ENCODE measurements around the gene TRIM14.
"Not testable (repeated sequence)": the region's sequence is repeated elsewhere in the genome, so short reads cannot be mapped to it uniquely, and the experiment has no call there.

The TRIM14 gene

DNA sequence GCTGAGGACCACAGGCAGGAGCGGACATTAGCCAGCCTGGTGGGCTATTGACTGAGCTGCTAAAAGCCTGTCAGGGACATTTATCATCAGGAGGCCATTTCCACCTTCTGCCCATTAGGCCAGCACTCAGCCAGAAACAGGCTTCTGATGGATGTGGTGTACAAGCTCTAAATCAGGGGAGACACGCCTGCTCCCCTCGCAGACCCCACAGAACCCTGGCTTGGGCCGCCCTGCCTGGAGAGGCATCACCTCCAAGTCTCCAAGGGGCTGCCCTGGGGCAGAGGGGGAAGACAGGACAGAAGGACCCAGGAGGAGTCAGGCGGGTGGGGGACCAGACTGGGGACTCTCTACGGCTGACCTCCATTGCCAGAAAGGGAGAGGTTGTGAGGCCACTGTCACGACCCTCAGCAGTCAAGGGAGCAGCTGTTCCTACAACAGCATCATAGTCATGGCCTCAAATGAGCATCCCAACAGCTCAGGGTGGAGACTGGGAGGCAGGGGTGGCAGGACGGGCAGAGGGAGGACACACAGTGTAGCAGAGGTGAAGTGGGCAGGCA, 24.0 kb upstream of the TRIM14 start:
- in situ Hi-C loops (cut with MboI; ENCODE audit: low sequenced_read_pairs) = no loop called here

DNA sequence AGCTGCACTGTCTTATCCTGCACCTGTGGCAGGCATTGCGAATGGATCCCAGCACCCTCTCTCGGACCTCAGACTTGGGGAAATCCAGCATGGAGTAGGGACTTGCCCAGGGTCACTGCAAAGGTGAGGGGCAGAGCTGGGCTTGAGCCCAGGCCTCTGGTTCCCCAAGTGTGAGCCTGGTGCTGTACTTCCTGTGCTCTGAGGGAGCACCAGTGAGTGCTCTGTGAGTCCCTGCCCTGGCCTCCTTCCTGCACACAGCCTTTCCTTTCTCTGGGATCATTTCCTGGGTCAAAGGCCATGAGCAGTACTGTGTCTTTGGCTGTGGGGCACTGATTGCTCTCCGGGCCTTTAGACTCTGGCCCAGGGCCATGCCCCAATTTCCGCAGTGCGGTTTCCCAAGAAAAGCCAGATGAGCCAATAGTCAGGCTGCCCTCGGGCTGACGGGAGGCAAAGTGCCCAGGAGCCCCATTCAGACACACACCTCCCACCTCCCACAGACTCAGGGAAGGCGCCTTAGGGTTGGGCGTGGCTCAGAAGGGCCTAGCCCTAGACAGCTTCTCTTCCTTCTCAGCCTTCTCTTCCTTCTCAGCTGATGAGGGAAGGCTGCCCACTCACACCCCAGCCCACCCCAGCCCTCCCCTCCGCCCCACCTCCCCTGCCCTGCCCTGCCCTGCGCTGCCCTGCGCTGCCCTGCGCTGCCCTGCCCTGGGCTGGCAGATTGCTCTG, 23.3 kb upstream of the TRIM14 start:
- in situ Hi-C loops (cut with MboI; ENCODE audit: low sequenced_read_pairs) = no loop called here

DNA sequence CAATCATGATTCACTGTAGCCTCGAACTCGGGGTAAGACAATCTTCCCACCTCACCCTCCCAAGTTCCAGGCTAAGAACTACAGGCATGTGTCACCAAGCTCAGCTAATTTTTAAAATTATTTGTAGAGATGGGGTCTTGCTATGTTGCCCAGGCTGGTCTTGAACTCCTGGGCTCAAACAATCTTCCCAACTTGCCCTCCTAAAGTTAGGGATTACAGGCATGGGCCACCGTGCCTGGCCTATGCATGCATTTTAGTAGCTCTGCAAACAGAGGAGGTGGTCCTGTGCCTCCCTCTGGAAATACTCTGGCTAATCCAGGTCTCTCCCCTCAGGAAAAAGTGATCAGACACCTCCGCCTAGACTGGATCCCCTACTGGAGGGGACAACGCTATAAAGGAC, 21.5 kb upstream of the TRIM14 start:
- in situ Hi-C loops (cut with MboI; ENCODE audit: low sequenced_read_pairs) = no loop called here

DNA sequence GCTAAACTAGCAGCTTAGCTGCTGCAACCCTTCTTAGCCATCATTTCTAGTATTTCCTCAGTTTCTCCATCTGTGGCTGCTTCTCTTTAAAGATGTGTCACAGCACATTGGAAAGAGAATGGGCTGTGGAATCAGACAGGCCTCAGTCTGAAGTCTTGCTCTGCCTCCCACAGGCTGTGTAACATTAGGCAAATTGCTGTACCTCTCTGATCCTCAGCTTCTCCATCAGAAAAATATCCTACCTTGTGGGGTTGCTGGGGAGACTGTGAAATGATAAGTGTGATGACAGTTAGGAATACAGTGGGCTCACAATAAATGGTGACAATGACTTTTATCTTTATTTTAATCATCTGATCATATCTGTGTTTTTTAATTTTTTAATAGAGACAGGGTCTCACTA, 17.5 kb upstream of the TRIM14 start:
- in situ Hi-C loops (cut with MboI; ENCODE audit: low sequenced_read_pairs) = no loop called here

DNA sequence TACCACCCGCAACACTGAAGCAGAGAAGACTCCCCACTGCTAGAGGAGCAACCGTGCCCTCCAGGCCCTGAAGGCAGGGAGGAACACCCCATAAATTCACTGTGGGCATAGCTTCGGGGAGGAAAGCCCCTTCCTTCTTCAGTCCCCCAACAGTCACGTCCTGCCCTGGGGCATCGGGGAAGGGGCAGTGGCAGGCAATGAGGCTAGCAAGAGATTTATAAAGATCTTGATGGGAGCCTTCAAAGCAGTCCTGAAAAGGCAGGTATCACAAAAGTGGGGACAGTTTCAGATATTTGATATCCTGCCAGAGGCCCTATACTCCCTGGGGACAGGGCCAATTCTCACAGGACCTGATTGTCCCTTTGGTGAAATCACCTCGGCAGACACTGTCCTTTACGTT, 16.9 kb upstream of the TRIM14 start:
- in situ Hi-C loops (cut with MboI; ENCODE audit: low sequenced_read_pairs) = no loop called here

DNA sequence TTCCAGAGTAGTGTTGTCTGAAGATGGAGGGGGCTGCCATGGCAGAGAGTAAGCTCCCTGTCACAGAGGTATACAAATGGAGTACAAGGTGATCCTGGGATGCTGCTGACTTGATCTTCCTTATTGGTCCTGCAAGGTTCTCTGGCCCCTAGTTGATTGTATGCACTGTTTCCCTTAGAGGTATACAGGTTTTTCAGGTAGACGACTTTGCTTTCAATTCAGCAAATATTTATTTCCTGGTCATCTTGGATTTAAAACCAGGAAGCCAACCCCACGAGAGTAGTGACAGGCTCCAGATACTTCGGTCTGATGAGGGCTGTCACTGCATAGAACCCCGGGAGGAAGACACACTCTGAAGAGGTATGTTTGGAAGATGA, 16.5 kb upstream of the TRIM14 start:
- in situ Hi-C loops (cut with MboI; ENCODE audit: low sequenced_read_pairs) = no loop called here

DNA sequence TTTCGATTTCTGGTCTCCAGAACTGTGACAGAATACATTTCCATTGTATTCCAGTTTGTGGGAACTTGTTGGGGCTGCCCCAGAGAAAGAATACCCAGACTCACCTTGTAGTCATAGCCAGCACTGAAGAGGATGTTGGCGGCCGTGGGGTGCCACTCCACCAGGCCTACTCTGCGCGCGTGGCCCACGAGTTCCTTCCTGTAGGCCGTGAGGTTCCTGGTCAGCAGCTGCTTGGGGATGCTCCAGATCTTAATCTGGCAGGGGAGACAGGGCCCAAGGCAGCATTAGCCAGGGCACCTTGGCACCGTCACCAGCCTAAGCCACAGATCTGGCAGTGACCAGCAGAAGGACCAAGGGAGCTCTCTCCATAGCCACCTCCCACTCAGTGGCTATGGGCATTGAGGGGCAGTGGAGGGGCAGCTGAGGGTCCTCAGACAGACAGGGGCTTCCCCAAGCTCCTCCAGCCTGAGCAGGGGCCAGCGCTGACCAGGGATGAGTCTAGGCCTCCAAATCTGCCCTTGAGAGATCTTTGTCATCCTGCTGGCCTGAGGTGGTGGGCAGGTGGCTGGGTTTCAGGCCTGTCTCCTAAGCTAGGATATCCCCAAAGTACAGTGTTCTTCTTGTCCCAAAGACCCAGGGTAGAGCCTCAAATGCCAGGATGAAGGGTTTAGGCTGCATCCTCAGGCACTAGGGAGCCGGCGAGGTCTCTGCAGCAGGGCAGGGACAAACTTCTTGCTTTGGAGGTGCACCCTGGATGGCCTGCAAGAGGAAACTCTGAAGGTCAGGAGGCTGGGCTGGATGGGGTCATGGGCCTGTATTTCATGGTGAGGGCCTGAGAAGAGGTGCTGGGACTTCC, 15.9 kb upstream of the TRIM14 start:
- in situ Hi-C loops (cut with MboI; ENCODE audit: low sequenced_read_pairs) = no loop called here

DNA sequence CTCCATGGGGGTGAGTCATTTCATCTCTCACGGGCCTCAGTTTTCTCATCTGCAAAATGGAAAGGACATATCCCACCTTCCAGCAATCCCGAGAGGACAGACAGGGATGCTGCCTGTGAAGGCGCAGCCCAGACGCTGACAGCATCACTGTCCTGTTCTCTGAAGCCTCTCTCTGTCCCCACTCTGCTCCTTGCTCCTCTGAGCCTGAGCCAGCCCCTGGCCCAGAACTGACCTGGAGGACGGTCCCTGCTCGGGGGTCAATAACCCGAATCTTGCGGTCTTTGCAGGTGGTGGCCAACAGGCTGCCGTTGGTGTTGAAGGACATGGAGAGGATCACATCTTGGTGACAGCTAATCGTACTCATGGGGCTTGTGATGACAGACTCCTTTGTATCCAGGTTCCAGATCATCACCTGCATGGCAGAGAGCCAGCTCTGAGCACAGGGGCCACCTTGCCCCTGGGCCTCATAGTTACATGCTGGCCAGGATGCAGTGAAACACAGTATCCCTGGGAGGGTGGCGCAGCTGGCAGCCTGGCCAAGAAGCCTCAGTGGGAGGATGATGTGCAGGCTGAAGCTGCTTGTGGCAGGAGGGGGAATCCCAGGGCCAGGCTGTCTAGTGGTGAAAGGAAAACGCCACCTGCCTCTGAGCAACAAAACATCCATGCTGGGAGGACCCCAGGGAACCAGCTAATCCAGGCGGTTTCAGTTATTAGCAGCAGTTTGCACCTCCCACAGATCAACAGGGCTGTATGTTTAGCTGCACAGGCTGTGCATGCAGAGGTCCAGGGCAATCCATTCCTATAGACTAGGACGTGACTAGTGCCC, 14.0 kb upstream of the TRIM14 start:
- in situ Hi-C loops (cut with MboI; ENCODE audit: low sequenced_read_pairs) = no loop called here

DNA sequence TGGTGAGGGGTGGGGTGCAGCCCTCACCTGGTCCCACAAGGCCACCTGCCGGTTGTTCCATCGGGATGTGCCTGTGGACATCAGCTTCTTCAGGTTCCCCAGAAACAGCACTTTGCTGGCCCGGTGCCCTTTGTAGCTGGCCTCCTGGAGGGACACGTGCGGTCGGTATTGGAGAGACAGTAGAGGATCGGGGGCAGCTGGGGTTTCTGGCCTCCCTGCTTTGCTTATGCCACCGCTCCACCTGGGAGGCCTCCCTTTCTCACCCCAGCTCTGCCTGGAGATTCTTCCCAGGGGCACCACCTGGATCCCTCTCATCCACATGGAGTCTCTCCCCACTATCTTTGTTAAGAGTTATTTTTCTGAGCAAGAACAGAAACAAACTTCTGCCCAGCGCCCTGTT, 13.1 kb upstream of the TRIM14 start:
- in situ Hi-C loops (cut with MboI; ENCODE audit: low sequenced_read_pairs) = no loop called here

DNA sequence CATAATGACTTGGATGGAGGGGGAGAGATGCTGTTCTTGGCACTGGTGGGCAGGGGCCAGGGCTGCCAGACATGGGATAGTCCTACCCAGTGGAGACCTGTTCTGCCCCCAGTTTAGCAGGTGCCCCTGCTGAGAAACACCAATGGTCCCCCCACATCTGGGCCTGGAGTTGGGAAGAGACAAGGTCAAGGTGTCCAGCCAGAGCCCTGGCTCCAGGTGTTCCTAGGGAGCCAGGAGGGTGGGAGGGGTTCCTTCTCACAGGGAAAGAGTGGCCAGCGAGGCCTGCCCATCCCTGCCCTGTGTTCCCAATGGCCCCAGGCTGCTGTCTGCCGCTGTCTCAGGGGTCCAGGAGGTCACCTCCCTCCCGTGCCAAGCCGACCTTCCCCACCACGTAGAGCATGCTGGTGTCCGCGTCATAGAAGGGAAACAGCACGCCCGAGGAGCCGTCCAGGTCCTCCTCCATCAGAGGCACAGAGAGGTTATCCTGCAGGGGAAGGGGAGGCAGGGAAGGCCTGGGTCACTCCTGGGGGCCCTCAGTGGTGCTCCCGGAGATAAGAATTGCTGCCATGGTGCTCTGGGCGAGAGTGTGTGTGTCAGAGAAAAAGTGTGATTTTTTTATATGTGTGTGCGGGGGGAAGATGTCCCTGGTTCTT, 11.7 kb upstream of the TRIM14 start:
- in situ Hi-C loops (cut with MboI; ENCODE audit: low sequenced_read_pairs) = no loop called here

DNA sequence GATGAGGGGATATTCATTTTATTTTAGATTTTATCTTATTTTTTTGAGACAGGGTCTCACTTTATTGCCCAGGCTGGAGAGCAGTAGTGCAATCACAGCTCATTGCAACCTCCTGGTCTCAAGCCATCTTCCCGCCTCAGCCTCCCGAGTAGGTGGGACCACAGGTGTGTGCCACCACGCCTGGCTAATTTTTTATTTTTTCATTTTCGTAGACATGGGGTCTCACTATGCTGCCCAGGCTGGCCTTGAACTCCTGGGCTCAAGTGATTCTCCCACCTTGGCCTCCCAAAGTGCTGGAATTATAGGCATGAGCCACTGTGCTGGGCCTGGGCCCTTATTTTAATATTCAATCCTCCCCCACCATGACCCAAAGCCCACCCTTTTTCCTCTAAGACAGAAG, 11.0 kb upstream of the TRIM14 start:
- in situ Hi-C loops (cut with MboI; ENCODE audit: low sequenced_read_pairs) = not testable (repeated sequence)

DNA sequence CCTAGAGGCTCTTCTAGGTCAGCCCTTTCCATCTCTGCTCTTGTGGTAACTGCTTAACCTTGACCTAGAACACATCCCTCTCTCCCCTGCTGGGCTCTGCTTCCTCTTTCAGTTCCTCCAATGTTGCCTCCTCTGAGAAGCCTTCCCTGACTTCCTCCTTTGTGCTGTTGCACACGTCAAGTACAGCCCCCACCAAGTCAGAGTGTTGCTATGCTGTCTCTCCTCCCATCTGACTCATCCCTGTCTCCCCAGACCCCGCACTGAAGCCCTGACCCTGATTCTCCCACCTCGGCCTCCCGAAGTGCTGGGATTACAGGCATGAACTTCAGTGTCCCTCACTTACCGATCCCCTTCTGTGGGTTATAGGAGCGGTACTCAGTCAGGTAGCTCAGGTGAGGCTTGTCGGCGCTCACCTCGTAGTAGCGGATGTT, 10.4 kb upstream of the TRIM14 start:
- in situ Hi-C loops (cut with MboI; ENCODE audit: low sequenced_read_pairs) = no loop called here

DNA sequence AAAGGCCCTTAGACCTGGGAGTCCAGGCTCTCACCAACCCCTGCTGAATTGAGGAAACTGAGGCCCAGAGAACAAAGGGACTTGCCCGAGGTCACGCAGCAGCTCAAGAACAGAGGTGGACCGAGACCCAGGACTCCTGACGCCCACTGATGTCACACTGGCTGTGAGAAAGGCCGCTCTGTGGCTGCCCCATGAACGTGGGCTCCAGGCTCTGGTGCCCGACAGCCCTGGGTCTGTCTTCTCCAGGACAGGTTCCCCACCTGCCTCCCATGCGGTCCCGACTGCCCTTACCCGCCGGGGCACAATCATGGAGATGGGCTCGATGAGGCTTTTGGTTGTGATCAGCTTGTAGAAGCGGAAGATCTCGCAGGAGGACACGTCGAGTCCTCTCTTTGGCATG, 9.3 kb upstream of the TRIM14 start:
- in situ Hi-C loops (cut with MboI; ENCODE audit: low sequenced_read_pairs) = no loop called here

DNA sequence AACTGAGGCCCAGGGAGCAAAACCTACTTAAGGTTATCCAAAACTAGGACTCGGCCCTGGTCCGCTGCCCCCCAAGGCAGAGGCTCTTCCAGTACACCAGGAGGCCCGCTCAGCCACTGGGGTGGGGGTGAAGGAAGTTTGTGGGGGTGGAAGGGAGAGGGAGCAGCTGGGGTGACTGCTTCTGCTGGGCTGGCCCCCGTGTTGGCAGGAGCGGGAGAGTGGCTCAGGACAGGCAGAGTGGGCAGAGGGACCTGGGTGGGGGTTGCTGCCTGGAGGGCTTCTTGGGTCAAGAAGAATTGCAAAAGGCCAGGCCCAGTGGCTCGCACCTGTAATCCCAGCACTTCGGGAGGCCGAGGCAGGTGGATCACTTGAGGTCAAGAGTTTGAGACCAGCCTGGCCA, 8.2 kb upstream of the TRIM14 start:
- in situ Hi-C loops (cut with MboI; ENCODE audit: low sequenced_read_pairs) = no loop called here

DNA sequence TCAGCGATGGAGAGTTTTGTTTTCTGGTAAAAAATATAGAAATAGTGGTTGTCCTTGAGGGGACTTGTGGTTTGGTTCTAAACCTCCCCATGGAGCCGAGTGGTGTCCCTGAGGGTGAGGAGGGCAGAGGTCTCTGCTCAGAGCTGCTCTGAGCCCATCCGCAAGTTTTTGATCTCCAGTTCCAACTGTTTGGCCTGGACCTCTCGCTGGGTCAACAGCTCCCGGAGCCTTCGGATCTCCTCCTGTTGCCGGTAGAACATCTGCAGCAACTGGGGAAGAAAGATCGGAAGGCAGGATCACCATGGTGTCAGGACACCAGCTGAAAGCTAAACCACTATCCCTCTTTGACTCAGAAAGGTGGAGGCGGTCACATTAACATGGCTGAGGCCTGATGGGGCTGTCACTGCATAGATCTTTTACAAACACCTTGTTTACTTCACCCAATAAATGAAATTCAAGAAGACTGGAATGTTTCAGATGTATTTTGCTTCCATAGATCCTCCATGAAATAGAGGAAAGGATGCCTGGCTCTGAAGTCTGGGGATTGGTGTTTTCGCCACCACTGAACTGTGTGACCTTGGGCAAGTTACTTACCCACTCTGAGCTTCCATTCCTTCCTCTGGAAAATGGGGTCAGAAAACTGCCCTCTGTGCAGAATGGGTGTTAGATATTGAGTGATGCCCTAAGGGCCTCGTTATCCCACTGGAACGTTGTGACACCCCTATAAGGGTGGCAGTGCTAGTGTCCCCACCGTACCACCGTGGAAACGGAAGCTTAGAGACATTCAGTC, 5.8 kb upstream of the TRIM14 start:
- in situ Hi-C loops (cut with MboI; ENCODE audit: low sequenced_read_pairs) = no loop called here

DNA sequence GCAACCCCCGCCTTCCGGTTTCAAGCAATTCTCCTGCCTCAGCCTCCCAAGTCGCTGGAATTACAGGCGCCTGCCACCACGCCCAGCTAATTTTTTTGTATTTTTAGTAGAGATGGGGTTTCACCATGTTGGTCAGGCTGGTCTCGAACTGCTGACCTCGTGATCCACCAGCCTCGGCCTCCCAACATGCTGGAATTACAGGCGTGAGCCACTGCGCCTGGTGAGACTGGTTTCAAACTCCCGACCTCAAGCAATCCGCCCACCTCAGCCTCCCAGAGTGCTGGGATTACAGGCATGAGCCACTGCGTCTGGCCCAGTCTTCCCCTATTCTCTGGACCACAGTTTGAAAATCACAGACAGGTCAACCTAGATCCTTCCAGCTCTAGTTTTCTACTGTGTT, 5.1 kb upstream of the TRIM14 start:
- in situ Hi-C loops (cut with MboI; ENCODE audit: low sequenced_read_pairs) = not testable (repeated sequence)

DNA sequence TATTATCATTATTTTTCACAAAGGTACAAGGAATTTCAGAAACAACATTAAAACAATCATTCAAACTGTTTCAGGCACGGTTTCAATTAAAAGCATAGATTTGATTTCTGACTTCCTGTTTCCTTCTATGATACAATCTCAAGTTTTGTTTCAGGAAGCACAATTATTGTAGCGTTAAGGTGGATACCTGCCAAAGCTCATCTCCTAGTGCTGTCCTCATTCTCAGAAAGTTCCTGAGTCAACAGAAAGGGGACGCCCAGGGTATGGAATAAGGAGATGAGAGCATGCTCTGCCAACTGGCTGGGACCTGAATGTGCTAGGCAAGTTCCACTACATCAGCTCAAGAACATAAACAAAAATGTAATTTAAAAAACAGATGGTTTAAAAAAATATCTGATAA, 2.0 kb upstream of the TRIM14 start:
- in situ Hi-C loops (cut with MboI; ENCODE audit: low sequenced_read_pairs) = no loop called here

DNA sequence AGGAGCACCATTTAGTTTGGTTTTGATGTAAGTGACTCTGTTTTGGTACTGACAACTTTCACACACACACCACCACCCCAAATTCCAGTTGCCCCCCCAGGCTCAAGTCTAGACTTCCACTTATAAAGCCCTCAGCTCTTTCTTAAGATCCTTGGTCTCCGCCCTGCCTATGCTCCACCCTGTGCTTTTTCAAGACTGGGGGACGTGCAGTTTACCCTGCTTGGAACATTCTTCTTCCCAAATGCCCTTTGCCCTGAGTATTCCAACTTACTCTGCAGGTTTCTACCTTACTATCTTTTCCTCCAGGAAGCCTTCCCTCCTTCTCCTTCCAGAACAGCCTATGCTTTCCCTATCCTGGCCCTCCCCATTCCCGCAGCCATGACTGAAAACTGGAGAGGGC, 1.5 kb upstream of the TRIM14 start:
- in situ Hi-C loops (cut with MboI; ENCODE audit: low sequenced_read_pairs) = no loop called here

DNA sequence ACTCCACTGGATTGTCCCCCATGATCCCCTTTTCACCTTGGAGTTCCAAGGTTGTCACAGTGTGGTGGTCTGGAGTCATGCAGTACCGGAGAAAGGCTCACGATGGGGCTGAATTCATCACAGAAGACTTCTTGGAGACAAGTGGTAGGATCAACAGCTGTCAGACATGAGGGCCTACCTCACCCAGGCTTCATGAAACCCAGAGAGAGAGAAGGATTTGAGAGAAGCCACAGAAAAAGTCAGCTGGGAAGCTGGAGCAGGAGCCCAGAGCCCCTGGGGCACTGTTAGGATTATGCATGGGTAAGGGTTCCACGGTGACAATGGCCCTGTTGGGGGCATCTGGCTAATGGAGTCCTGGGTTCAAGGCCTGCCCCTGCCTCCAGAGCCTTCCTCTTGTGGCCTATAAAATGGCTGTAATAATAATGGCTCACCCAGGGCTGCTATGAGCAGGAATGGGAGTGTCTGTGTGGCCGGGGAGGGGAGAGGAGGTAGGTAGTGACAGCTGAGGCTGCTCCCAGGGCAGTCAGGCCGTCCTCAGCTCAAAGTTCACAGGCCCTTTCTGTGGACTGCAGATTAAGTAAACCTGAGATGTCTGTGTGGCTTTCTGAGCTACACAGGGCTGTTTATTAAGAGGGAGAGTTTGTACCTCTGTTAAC, 910 bp downstream of the TRIM14 start:
- in situ Hi-C loops (cut with MboI; ENCODE audit: low sequenced_read_pairs) = no loop called here
